ENCODE data around the gene ZNF837.

Gene ZNF837

DNA sequence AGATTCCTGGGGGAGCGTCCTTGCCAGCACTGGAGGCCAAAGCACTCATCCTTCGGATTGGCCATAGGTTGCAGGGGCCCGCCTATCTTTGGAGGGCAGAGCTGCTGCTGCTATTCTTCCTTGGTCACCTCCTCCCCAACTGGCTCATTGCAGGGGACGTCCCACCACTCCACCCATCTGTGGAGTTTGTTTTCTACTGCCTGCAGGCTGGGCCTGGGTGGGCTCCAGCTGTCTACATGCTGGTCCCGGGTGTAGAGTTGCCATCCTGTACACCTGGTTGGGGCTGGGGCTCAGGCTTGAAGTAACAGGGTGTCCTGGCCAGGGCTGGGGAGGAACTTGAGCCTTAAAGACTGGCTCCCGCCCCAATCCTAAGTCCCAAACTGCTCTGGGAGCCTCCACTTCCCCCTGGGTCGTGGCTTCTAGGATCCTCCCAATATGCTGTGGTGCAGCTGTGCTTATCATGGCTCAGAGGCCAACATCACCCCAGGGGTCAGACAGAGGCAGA lies 16.8 kb upstream of the ZNF837 start:
- in situ Hi-C loops (cut with MboI; ENCODE audit: low pct_unique_long_range_greater_than_20kb, low sequenced_read_pairs): no loop called here
- no peak for DNase-seq

DNA sequence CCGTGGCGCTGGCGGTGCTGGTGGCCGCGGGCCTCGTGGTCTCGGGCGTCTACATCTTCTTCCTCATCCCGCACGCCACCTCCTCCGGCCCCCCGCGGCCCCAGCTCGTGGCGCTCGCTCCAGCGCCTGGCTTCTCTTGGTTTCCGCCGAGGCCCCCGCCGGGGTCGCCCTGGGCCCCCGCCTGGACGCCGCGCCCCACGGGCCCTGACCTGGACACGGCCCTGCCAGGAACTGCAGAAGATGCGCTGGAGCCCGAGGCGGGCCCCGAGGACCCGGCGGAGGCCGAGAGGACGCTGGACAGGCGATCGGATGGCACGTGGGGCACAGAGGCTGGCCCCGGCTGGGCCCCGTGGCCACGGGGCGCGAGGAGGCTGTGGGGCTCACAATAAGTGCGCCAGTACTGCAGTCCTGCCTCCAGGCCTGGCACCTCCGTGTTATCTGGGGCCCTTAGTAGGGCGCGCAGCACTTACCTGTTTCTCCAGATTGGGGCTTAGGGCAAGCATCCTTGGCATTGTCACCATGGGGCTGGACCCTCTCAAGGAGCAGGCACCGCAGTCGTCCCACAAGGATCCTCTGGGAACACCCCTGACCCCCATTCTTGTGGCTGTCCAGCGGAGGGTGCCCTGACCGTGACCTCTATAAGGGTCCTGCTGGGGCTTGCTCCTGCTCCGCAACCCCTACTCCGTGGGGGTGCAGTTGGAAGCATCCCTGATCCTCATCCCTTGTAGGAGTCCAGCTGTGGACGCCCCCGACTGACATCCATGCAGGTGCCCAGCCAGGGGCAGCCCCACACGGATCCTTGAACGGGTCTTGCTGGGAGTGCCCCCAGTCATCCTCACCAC lies 16.1 kb upstream of the ZNF837 start:
- in situ Hi-C loops (cut with MboI; ENCODE audit: low pct_unique_long_range_greater_than_20kb, low sequenced_read_pairs): no loop called here
- no peak for DNase-seq

DNA sequence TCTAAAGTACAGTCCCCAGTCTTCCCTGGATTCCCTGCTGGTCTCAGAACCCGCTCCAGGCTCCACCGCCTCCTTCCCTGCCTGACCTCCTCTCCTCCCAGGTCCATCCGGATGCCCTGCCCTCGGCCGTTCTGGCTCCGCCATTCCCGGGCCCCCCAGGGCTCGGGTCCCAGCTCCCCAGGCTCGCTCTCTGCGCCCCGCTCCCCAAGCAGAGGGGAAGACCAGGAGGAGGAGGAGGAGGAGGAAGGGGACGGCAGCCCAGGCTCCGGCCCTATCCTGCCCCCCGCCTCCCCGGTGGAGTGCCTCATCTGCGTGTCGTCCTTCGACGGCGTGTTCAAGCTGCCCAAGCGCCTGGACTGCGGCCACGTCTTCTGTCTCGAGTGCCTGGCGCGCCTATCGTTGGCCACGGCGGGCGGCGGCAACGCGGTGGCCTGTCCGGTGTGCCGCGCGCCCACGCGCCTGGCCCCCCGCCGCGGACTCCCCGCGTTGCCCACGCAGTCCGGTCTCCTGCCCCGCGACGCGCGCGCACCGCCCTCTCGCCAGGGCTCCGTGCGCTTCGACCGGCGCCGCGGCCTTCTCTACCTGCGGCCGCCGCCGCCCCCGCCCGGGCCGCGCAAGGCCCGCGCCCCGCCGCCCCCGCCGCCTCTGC lies 15.3 kb upstream of the ZNF837 start:
- in situ Hi-C loops (cut with MboI; ENCODE audit: low pct_unique_long_range_greater_than_20kb, low sequenced_read_pairs): no loop called here
- no peak for DNase-seq

DNA sequence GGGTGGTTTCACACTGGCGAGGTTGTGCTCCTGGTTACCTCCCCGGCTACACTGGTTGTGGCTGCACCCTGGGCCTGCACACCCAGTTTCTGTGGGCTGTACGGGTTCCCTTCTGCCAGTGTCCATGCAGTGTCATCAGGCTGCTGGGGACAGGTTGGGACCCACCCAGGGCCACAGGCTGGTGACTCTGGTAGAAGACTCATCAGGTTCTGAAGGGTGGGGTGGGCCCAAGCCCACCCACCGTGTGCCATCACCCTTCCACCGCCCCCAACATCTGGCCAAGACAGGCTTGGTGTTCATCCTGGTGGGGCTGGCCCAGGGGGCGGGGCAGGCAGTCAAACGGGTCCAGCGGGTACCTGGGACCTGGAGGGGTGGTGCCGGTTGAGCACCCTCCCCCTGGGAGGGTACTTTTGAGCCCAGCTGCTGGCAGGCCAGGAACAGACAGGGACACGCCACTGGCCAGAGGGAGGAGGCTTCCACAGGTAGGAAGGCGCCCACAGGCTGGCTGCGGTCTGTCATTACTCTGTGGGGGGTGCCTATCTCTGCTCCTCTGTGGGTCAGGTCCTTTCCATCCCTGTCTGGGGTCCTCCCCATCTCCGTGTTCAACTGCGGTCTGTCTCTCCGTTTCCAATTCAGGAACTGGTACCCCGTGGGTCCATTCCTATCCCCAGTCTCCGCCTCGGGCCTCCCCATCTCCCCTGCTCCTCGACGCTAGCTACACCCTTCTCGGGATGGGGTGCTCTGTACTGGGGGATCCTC lies 14.6 kb upstream of the ZNF837 start, which contains the start of gene RNF225:
RNF225 (plus strand) TSS at position 437 of the 759 bp plus-strand sequence. CDS start 434 bp downstream, outside the sequence.
- in situ Hi-C loops (cut with MboI; ENCODE audit: low pct_unique_long_range_greater_than_20kb, low sequenced_read_pairs): no loop called here
- peak; percentile 30 for DNase-seq

DNA sequence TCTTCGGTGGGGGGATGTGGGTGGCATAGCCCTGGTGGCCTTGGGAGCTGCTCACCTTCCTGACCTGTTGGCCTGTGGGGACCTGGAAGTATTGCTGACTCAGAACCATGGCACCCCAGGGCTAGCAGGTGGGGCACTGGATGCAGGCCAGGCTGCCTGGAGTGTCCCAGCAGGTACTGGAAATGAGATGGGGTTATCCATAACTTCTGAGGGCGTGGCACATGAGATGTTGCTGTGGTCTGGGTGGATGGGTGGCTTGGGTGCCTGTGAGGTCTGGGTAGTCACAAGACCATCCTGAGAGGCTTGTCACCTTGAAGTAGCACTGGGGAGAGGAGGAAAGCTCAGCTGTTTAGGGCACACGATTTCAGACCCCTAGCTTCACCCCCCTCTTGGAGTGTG lies 14.0 kb upstream of the ZNF837 start:
- DNase-seq: no peak
- in situ Hi-C loops (cut with MboI; ENCODE audit: low pct_unique_long_range_greater_than_20kb, low sequenced_read_pairs): no loop called here

DNA sequence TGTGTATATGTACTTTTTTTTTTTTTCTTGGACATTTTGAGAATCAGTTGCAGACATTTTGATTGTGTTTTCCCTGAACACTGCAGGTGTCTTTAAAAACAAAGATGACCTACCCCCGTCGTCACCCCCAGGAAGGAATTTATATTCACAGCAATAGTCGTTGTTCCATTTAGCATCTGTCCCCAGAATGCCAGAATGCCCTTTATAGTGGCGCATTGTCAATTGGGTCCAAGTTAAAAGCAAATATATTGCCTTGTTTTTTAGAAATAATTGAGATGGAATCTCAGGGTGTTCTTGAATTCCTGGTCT lies 12.8 kb upstream of the ZNF837 start:
- in situ Hi-C loops (cut with MboI; ENCODE audit: low pct_unique_long_range_greater_than_20kb, low sequenced_read_pairs): no loop called here
- DNase-seq: no peak

DNA sequence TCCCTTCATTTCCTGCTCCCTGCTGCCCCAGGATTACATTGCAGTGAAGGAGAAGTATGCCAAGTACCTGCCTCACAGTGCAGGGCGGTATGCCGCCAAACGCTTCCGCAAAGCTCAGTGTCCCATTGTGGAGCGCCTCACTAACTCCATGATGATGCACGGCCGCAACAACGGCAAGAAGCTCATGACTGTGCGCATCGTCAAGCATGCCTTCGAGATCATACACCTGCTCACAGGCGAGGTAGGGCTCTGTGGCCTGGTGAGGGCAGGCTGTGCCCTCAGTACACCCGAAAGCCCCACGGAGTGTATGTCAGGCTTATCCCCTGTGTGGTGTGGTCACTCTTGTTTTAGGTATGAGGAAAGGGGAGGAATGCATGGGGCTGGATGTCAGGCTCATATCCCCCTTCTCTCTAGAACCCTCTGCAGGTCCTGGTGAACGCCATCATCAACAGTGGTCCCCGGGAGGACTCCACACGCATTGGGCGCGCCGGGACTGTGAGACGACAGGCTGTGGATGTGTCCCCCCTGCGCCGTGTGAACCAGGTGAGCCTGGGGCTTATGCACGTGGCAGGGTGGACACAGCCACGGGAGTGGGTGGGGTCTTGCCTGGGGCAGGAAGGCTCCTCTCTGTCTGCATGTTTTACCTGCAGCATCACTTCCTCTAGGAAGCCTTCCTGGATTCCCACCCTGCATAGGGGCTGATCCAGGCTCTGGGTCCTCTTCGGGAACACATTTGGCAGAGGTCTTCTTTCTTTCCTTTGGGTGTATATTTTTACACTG lies 12.3 kb upstream of the ZNF837 start:
- in situ Hi-C loops (cut with MboI; ENCODE audit: low pct_unique_long_range_greater_than_20kb, low sequenced_read_pairs): no loop called here
- DNase-seq: no peak

DNA sequence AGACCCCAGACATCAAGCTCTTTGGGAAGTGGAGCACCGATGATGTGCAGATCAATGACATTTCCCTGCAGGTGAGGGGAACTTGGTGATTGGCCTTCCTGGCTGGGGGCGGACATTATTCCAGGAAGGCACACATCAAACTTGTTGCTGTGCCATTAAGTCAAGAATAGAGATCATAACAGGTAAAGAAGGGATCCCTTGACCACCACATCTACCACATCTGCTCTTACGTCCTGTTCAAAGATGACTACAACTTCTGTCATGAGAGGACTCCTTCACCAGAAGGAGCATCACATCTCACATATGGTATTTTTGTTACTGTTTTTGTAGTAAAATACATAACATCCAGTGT lies 7.3 kb upstream of the ZNF837 start:
- in situ Hi-C loops (cut with MboI; ENCODE audit: low pct_unique_long_range_greater_than_20kb, low sequenced_read_pairs): no loop called here
- DNase-seq: no peak

DNA sequence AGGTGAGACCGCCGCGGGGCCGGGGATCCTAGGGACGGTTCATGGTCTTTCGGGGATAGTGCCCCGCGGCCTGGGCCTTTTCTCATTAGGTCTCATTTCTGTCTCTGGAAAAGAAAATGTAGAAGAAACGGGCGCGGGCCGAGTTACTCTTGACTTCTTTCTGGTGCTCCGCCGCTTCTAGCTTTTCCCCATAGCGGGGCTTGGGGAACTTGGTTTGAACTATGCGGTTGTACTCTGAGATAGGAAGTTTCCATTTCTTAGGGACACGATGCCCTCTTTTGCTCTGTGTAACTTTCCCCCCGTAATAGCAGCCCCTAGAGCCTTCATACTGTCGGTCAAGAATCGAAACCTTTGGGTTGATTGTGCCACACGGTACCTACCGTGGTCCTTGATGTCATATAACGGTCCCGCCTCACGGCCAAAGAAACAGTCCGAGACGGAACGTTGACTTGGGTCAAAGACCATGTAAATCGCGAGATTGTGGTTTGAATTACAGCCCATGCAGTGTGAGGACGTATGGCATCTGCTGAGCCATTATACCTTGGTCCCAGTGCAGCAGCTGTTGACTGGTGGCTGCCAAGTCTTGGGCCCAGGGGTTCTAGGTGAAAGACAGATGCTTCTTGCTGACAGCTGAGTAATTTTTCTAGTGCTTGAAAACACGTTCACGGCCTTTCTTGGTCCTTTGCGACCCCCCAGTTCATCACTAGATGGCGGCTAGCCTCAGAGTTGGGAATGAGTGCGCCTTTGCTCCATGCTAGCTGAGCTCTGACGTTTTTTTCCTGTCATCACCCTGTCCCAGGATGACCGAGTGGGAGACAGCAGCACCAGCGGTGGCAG lies 6.7 kb upstream of the ZNF837 start:
- DNase-seq: peak; percentile 30
- in situ Hi-C loops (cut with MboI; ENCODE audit: low pct_unique_long_range_greater_than_20kb, low sequenced_read_pairs): no loop called here

DNA sequence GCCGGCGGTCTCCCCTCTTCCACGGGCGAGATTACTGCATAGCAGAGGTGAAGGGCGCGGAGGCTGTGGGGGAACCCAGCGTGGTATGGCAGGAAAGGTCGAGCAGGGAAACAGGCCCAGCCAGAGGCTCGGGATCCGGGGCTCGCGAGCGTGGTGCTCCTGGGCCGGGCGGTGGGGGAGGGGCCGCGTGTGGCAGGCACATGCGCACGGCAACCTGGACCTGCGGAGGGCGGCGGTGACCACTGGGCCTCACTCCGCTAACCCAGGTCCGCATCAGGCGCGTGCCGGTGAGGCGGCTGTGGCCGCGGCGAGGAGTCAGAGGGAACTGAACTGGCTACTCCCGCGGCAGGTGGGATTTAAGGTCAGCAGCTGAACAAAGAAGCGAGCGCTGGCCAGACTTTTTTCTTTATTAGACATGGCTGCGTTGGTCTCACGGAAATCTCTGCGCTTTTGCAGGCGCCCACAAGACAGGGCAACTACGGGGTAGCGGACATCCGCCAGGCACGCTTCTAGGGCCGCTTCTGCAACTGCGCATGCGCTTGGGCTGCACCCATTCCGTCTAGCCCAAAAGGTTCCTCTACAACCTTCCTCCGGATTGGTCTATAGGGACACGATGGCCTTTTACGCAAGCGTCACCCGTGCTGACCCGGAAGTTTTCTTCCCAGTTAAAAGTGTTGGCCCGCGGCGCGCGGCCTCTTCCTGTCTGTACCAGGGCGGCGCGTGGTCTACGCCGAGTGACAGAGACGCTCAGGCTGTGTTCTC lies 5.9 kb upstream of the ZNF837 start, which contains the start of gene RPS5:
RPS5 (plus strand) TSS at position 694 of the 762 bp plus-strand sequence. CDS start 869 bp downstream, outside the sequence.
- in situ Hi-C loops (cut with MboI; ENCODE audit: low pct_unique_long_range_greater_than_20kb, low sequenced_read_pairs): no loop called here

DNA sequence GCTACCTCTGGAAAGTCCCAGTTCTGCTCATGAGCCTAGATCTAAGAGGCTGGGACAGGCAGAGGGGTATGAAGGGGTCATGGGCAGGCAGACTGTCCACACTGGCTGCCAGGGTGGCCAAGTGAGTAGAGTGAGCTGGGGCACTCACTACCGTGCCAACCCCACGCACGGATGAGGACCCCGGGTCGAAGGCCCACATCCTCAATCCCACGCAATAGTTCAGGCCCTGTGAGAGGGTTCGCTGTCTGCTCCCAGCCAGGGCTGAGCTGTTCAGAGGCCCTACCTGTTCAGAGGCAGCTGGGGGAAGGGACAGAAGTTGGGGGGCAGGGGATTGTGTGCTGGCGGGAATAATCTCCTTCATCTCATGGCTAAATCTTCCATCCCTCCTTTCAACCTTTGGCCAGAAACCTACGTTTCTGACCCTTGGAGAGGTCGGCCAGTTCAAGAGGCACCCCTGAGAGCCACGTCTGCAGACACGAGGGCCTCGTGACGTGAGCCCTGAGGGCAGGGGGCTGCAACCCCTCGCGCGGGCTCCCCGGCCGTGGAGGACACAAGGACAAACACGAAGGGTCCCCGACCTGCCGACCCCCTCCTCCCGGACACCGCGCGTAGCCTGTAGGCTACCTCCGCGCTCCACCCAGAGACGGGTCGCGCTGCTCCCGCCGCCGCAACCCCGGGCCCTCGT lies 5.2 kb upstream of the ZNF837 start:
- DNase-seq: no peak
- in situ Hi-C loops (cut with MboI; ENCODE audit: low pct_unique_long_range_greater_than_20kb, low sequenced_read_pairs): no loop called here

More for the DNA sequence above, 5.9 kb upstream of the ZNF837 start, which contains the start of gene RPS5:
- peak; percentile 97 for DNase-seq

DNA sequence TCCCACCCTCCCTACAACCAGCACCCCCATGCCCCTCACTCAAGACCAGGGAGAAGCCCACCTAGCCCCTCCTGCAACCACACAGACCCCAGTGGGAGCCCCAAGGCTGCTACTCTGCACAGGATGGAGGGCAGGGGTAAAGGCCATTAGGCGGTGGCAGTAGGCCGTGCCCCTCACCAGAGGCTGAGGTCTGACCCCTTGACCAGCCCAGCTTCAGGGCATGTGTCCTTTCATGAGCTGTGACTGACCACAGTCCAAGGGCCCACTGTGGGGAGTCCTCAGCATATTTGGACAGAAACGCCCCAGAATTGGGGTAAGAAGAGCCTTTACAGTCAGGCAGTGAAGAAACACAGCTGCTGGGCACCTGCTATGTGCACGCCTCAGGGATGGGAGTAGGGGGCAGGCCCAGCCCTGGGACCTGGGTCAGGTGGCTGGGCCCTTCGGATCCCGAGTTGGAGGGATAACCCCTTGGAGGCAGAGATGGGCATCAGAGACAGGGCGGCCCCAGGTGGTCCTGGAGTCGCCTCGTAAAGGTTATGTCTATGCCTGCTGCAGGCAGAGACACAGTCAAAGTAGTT lies 4.6 kb upstream of the ZNF837 start:
- no peak for DNase-seq
- in situ Hi-C loops (cut with MboI; ENCODE audit: low pct_unique_long_range_greater_than_20kb, low sequenced_read_pairs): no loop called here

DNA sequence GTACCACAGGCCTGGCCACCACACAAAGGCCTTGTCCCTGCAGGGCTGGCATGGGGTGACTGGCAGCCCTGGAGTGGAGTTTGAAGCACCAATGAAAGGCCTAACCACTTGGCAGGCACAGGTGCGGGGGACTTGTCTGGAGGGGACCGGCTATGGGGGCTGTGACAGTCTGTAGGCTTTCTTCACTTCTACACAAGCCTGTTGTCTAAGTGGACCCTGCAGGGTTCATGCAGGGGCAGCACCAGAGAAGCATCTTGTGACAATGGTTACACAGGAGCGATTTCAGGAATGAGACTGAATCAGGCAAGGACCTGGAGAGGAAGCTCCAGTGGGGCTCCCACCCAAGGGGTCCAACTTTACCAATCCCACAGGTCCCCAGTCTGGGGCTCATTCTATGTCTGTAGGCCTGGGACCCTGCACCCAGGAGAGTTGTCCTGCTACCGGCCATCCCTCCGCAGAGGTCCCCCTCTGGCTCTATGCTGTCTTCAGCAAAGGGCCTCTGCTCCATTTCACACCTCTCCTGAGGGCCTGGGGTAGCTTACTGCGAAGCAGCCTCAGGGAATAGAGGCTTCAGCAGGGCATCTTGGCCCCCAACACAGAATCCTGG lies 2.3 kb upstream of the ZNF837 start:
- in situ Hi-C loops (cut with MboI; ENCODE audit: low pct_unique_long_range_greater_than_20kb, low sequenced_read_pairs): no loop called here
- DNase-seq: no peak

DNA sequence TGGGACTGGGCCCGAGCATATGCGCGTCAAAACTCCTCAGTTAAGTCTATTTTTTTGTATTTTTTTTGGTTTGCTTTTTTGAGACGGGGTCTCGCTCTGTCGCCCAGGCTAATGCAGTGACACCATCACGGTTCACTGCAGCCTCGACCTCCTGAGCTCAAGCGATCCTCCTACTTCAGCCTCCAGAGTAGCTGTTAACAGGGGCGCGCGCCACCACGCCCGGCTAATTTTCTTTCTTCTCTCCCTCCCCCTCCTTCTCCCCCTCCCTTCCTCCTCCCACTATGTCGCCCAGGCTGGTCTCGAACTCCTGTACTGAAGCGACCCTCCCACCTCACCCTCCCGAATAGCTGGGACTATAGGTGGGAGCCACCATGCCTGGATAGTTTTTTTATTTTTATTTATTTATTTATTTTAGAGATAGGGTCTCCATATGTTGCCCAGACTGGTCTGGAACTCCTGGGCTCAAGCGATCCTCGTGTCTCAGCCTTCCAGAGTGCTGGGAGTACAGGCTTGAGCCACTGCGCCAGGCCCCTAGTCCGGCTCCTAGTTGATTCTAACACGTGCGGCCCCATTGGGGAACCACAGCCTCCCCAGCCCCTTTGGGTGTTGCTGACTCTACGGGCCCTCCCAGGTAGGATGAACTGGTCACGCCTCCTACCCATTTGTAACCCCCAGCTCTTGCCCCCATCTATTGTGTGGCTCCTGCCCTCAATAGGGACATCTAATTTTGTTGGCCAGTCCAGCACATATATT lies 806 bp upstream of the ZNF837 start:
- in situ Hi-C loops (cut with MboI; ENCODE audit: low pct_unique_long_range_greater_than_20kb, low sequenced_read_pairs): no loop called here
- no peak for DNase-seq

DNA sequence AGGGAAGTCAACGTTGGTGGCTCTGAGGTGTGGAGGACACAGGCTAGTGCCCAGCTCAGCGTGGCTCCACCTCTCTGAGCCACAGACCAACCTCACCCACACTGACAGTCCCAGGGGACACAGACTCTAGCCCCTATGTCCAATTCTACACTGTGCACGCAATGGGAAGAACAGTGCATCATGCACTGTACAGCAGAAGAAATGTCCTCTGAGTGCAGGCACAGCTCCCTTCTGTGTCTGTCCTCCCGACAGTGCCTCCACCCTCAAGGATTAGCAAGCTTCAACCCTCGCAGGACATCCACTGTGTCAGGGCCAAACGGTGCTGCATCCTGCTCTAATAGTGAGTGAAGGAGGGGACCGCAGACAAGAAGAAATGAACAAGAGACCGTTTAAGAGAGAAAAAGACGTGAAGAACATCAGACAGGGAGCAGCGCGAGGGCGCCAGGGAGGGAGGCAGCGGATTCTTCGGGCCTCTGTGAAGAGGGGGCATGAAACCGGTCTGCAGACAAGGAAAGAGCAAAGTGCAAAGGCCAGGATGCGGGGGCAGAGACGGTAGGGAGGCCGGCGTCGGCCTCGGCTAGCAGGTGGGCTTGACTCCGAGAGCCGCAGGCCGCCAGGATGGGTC lies 681 bp downstream of the ZNF837 start:
- in situ Hi-C loops (cut with MboI; ENCODE audit: low pct_unique_long_range_greater_than_20kb, low sequenced_read_pairs): no loop called here

More for the DNA sequence above, 681 bp downstream of the ZNF837 start:
- DNase-seq: no peak

Data from KBM-7 (cell line).